Lower lobe of right lung (tissue), 2 donors: ENCODE results near the gene ZC3H10. TPM values are rescaled to one million over a fixed set of nuclear protein-coding genes. Genes with fewer than 3 reads are reported as not detected.

Experiments used
- ATAC-seq, 2 donors: fragments of 200-7000 bp; cut with Tn5 transposase; one replicate each; pipeline ENCODE4 v1.9.1; 2020 to 2022; ENCODE audit warnings: mild to moderate bottlenecking in 2 of 2, moderate library complexity in 2 of 2
- DNase-seq: peaks from one replicate; pipeline ENCODE4 v3.0.0-alpha.2; 2020
- H3K27ac ChIP-seq: fragments of 200-600 bp; one replicate; pipeline ENCODE4 v1.8.0; 2022
- H3K27me3 ChIP-seq: fragments of 200-600 bp; one replicate; pipeline ENCODE4 v1.8.0; 2022; ENCODE audit warnings: low read depth
- H3K36me3 ChIP-seq: fragments of 200-600 bp; one replicate; pipeline ENCODE4 v1.8.0; 2022; ENCODE audit warnings: mild to moderate bottlenecking
- H3K4me1 ChIP-seq: fragments of 200-600 bp; one replicate; pipeline ENCODE4 v1.8.0; 2022
- H3K4me3 ChIP-seq: fragments of 200-600 bp; one replicate; pipeline ENCODE4 v1.8.0; 2022; ENCODE audit warnings: mild to moderate bottlenecking
- H3K9me3 ChIP-seq: fragments of 200-600 bp; one replicate; pipeline ENCODE4 v1.8.0; 2022
- intact Hi-C: fragments of 100-400 bp; cut with DNase I; formaldehyde crosslinking; loops from one replicate; pipeline ENCODE4 v1.11.0; 2022
- total RNA-seq: library from RNA; stranded (reverse); fragmentation: NEBNext Ultra II Directional; extraction: Animal tissue kit (Norgen Biotek cat#: 25700); gene quantifications from one replicate; pipeline ENCODE4 v1.2.1, GENCODE V29; 2021
- TF ChIP-seq, protein P1 (sequence below): fragments of 200-600 bp; IDR thresholded peaks from one replicate; pipeline ENCODE4 v1.8.0; 2022; ENCODE audit warnings: antibody characterized with exemption, mild to moderate bottlenecking
- donor health status: DM: no; HTN: yes; CAD: no; lungs with severe emphysema.

ZC3H10 gene
- total RNA-seq, 1 donor from 2014 or later = 12.5 TPM

DNA sequence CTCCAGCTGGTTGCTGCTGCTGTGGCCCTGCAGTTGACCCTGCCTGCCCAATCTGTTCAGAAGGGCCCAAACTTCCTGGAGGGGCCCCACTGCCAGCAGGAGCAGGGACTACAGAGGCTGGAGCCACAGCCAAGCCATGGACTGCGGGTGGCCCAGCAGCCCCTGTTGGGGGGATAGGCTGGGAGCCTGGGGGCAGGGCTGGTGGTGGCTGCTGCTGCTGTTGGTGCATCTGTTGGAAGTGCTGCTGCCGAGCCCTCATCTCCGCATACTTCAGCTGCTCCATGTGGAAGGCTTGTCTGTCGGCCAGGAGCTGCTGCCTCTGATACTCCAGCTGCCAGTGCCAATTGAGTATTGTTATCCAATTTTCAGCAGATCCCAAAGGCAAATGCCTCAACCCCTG, 47.3 kb downstream of the ZC3H10 start:
- DNase-seq (no peak), ATAC-seq (peak; percentile 1 to 8)
- H3K4me1 ChIP-seq = peaks cover 28% of the 10 kb centered on the region
- H3K9me3 ChIP-seq = no peaks in the 10 kb centered on the region
- no peaks in the 10 kb centered on the region for H3K27me3 ChIP-seq
- H3K27ac ChIP-seq = no peak overlapping the region
- intact Hi-C loops = no loop called here
- TF ChIP-seq, protein P1, sequence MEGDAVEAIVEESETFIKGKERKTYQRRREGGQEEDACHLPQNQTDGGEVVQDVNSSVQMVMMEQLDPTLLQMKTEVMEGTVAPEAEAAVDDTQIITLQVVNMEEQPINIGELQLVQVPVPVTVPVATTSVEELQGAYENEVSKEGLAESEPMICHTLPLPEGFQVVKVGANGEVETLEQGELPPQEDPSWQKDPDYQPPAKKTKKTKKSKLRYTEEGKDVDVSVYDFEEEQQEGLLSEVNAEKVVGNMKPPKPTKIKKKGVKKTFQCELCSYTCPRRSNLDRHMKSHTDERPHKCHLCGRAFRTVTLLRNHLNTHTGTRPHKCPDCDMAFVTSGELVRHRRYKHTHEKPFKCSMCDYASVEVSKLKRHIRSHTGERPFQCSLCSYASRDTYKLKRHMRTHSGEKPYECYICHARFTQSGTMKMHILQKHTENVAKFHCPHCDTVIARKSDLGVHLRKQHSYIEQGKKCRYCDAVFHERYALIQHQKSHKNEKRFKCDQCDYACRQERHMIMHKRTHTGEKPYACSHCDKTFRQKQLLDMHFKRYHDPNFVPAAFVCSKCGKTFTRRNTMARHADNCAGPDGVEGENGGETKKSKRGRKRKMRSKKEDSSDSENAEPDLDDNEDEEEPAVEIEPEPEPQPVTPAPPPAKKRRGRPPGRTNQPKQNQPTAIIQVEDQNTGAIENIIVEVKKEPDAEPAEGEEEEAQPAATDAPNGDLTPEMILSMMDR = no peak
- H3K36me3 ChIP-seq = peaks cover 98% of the 10 kb centered on the region
- H3K4me3 ChIP-seq = no peak overlapping the region

GRCh38 chr12:56169229-56169759, 51.2 kb downstream of the ZC3H10 start:
- no peak overlapping the region for H3K4me3 ChIP-seq
- no peaks in the 10 kb centered on the region for H3K9me3 ChIP-seq
- TF ChIP-seq, protein P1 = no peak
- no peak overlapping the region for H3K27ac ChIP-seq
- H3K36me3 ChIP-seq = peaks cover 98% of the 10 kb centered on the region
- intact Hi-C loops = no loop called here
- DNase-seq (no peak), ATAC-seq (no peak)
- H3K4me1 ChIP-seq = no peaks in the 10 kb centered on the region
- H3K27me3 ChIP-seq = no peaks in the 10 kb centered on the region

- H3K36me3 ChIP-seq = peaks cover 100% of the 10 kb centered on the region
These were observed 54.8 kb downstream of the ZC3H10 start for GRCh38 chr12:56172839-56173238.

More at GRCh38 chr12:56172839-56173238, 54.8 kb downstream of the ZC3H10 start:
- Histone ChIP-seq H3K4me3 (no peak overlapping the region), H3K27me3 (no peaks in the 10 kb centered on the region), H3K27ac (no peak overlapping the region), H3K9me3 (no peaks in the 10 kb centered on the region), H3K4me1 (no peaks in the 10 kb centered on the region)
- DNase-seq (no peak), ATAC-seq (no peak)
- intact Hi-C loops = no loop called here
- TF ChIP-seq, protein P1 = no peak

Other genes with a start within 250 kb of the ZC3H10 start
- 28.9 TPM for gene PYM1, start 190.4 kb upstream of the ZC3H10 start, total RNA-seq
- 35.3 TPM for gene DGKA, start 187.1 kb upstream of the ZC3H10 start, total RNA-seq
- 1.2 TPM for gene PMEL, start 152.2 kb upstream of the ZC3H10 start, total RNA-seq
- 22.2 TPM for gene CDK2, start 151.4 kb upstream of the ZC3H10 start, total RNA-seq
- 138 TPM for gene RAB5B, start 144.2 kb upstream of the ZC3H10 start, total RNA-seq
- gene SUOX, start 121.0 kb upstream of the ZC3H10 start, total RNA-seq = 23.3 TPM
- 13.1 TPM for gene IKZF4, start 97.2 kb upstream of the ZC3H10 start, total RNA-seq
- gene RPS26, start 76.3 kb upstream of the ZC3H10 start, total RNA-seq = 77.2 TPM
- 80.5 TPM for gene ERBB3, start 38.1 kb upstream of the ZC3H10 start, total RNA-seq
- 69.4 TPM for gene PA2G4, start 13.7 kb upstream of the ZC3H10 start, total RNA-seq
- 2,837 TPM for gene RPL41, start 1.6 kb upstream of the ZC3H10 start, total RNA-seq
- 114 TPM for gene ESYT1, start 10.0 kb downstream of the ZC3H10 start, total RNA-seq
- gene MYL6B, start 34.3 kb downstream of the ZC3H10 start, total RNA-seq = 21.4 TPM
- 1,292 TPM for gene MYL6, start 40.1 kb downstream of the ZC3H10 start, total RNA-seq
- 115 TPM for gene SMARCC2, start 71.2 kb downstream of the ZC3H10 start, total RNA-seq
- gene RNF41, start 103.7 kb downstream of the ZC3H10 start, total RNA-seq = 49.8 TPM
- 20.9 TPM for gene NABP2, start 106.1 kb downstream of the ZC3H10 start, total RNA-seq
- not detected for gene SLC39A5, start 111.8 kb downstream of the ZC3H10 start, total RNA-seq
- gene ANKRD52, start 140.1 kb downstream of the ZC3H10 start, total RNA-seq = 27.8 TPM
- 12.8 TPM for gene COQ10A, start 148.7 kb downstream of the ZC3H10 start, total RNA-seq
- 175 TPM for gene CS, start 182.1 kb downstream of the ZC3H10 start, total RNA-seq
- gene CNPY2, start 197.7 kb downstream of the ZC3H10 start, total RNA-seq = 91.5 TPM
- 93.5 TPM for gene PAN2, start 215.7 kb downstream of the ZC3H10 start, total RNA-seq
- 0.56 TPM for gene IL23A, start 220.6 kb downstream of the ZC3H10 start, total RNA-seq
- 213 TPM for gene STAT2, start 241.8 kb downstream of the ZC3H10 start, total RNA-seq
- gene APOF, start 244.6 kb downstream of the ZC3H10 start, total RNA-seq = not detected